GM19463 (cell line): ENCODE results near the gene NFKBIB.
"Not testable (repeated sequence)": the region's sequence is repeated elsewhere in the genome, so short reads cannot be mapped to it uniquely, and the experiment has no call there.

Source experiments
- ATAC-seq: cut with Tn5 transposase; IDR thresholded peaks from one replicate; pipeline ENCODE4 v1.9.1; 2021; ENCODE audit warnings: mild to moderate bottlenecking, moderate library complexity; ENCODE audit not compliant: unreplicated experiment

The NFKBIB gene

GRCh38 chr19:38899447-38900201 lies at the start of gene NFKBIB, which contains the start of gene SIRT2:
TSS of gene NFKBIB (plus strand) at chr19:38899969. CDS start at chr19:38900033, 64 bp downstream.
TSS of gene SIRT2 (minus strand) at chr19:38899618. CDS start at chr19:38899521, 97 bp downstream.
- ATAC-seq: peak; percentile 90

GRCh38 chr19:38850436-38850975 lies 49.3 kb upstream of the NFKBIB start:
- ATAC-seq: peak; percentile 75

GRCh38 chr19:38850976-38851621 lies 48.7 kb upstream of the NFKBIB start:
- ATAC-seq: no peak

GRCh38 chr19:38851622-38852230 lies 48.0 kb upstream of the NFKBIB start:
- peak; percentile 14 for ATAC-seq

- ATAC-seq: no peak
These were observed 47.3 kb upstream of the NFKBIB start for GRCh38 chr19:38852231-38853044.

GRCh38 chr19:38853214-38853613 lies 46.6 kb upstream of the NFKBIB start:
- no peak for ATAC-seq

GRCh38 chr19:38854961-38855360 lies 44.8 kb upstream of the NFKBIB start:
- ATAC-seq: not testable (repeated sequence)

GRCh38 chr19:38855751-38856150 lies 44.0 kb upstream of the NFKBIB start:
- not testable (repeated sequence) for ATAC-seq

- ATAC-seq: no peak
These were observed 43.0 kb upstream of the NFKBIB start for GRCh38 chr19:38856813-38857212.

- not testable (repeated sequence) for ATAC-seq
These were observed 40.1 kb upstream of the NFKBIB start for GRCh38 chr19:38859631-38860204.

GRCh38 chr19:38861368-38861767 lies 38.4 kb upstream of the NFKBIB start:
- ATAC-seq: no peak

- ATAC-seq: no peak
These were observed 37.3 kb upstream of the NFKBIB start for GRCh38 chr19:38862321-38863059.

GRCh38 chr19:38867171-38867780 lies 32.5 kb upstream of the NFKBIB start:
- ATAC-seq: no peak

- ATAC-seq: no peak
These were observed 31.2 kb upstream of the NFKBIB start for GRCh38 chr19:38868551-38868950.

- no peak for ATAC-seq
These were observed 30.5 kb upstream of the NFKBIB start for GRCh38 chr19:38869160-38869835.

- peak; percentile 81 for ATAC-seq
These were observed 29.7 kb upstream of the NFKBIB start for GRCh38 chr19:38869836-38870607.

- ATAC-seq: no peak
These were observed 29.2 kb upstream of the NFKBIB start for GRCh38 chr19:38870612-38871011.

- not testable (repeated sequence) for ATAC-seq
These were observed 26.4 kb upstream of the NFKBIB start for GRCh38 chr19:38873400-38873799.
